Cardiac septum (tissue), 1 donor: ENCODE measurements around the gene PRKAG3. TPM values are rescaled to one million over a fixed set of nuclear protein-coding genes. Genes with fewer than 3 reads are reported as not detected.
"Not testable (repeated sequence)": the region's sequence is repeated elsewhere in the genome, so short reads cannot be mapped to it uniquely, and the experiment has no call there.

Experiments
- DNase-seq: peaks from one replicate; pipeline ENCODE4 v3.0.0-alpha.2; 2020; ENCODE audit warnings: low spot score
- intact Hi-C: fragments of 100-400 bp; cut with DNase I; formaldehyde crosslinking; loops from one replicate; pipeline ENCODE4 v1.14.0; 2022
- total RNA-seq: library from RNA; stranded (reverse); fragmentation: NEBNext Ultra II Directional; extraction: Animal tissue kit (Norgen Biotek cat#: 25700); gene quantifications from one replicate; pipeline ENCODE4 v1.2.1, GENCODE V29; 2021
- donor health status: DM: no; HTN: no; CAD: no.

PRKAG3 gene
- total RNA-seq, 1 donor from 2014 or later, result 0.13 TPM

GRCh38 chr2:218798767-218799504 lies 32.7 kb downstream of the PRKAG3 start:
- no peak for DNase-seq
- intact Hi-C loops, result no loop called here

GRCh38 chr2:218796691-218797090 lies 34.9 kb downstream of the PRKAG3 start:
- intact Hi-C loops, result no loop called here

GRCh38 chr2:218792433-218792832 lies 39.2 kb downstream of the PRKAG3 start:
- no peak for DNase-seq
- intact Hi-C loops, result no loop called here

More at GRCh38 chr2:218796691-218797090, 34.9 kb downstream of the PRKAG3 start:
- no peak for DNase-seq

- no peak for DNase-seq
Measured at GRCh38 chr2:218788529-218789255, 42.9 kb downstream of the PRKAG3 start.

GRCh38 chr2:218786133-218786532 lies 45.5 kb downstream of the PRKAG3 start:
- intact Hi-C loops, result no loop called here
- no peak for DNase-seq

More at GRCh38 chr2:218788529-218789255, 42.9 kb downstream of the PRKAG3 start:
- intact Hi-C loops, result no loop called here

- no peak for DNase-seq
- intact Hi-C loops, result no loop called here
Measured at GRCh38 chr2:218785103-218785502, 46.5 kb downstream of the PRKAG3 start.

- intact Hi-C loops, result loop anchor here (5.0 kb wide), 1 partner anchor 71 kb away; the partner anchor contains the start of gene TTLL4
- DNase-seq, result no peak
Measured at GRCh38 chr2:218783688-218784087, 47.9 kb downstream of the PRKAG3 start.

- intact Hi-C loops, result loop anchor here (5.0 kb wide), 1 partner anchor 70 kb away; the partner anchor contains the start of gene TTLL4
Measured at GRCh38 chr2:218782528-218782844, 49.1 kb downstream of the PRKAG3 start.

GRCh38 chr2:218781691-218782527 lies 49.7 kb downstream of the PRKAG3 start, which contains the start of gene CYP27A1:
TSS of gene CYP27A1 (plus strand) at chr2:218782147. CDS start at chr2:218782183, 36 bp downstream.
- DNase-seq, result peak; percentile 80
- intact Hi-C loops, result loop anchor here (5.0 kb wide), 1 partner anchor 70 kb away; the partner anchor contains the start of gene TTLL4

More at GRCh38 chr2:218782528-218782844, 49.1 kb downstream of the PRKAG3 start:
- no peak for DNase-seq

GRCh38 chr2:218780851-218781690 lies 50.5 kb downstream of the PRKAG3 start:
- intact Hi-C loops, result loop anchor here (5.0 kb wide), 1 partner anchor 69 kb away; the partner anchor contains the start of gene TTLL4
- no peak for DNase-seq

- DNase-seq, result no peak
- intact Hi-C loops, result loop anchor here (5.0 kb wide), 1 partner anchor 68 kb away; the partner anchor contains the start of gene TTLL4
Measured at GRCh38 chr2:218780046-218780445, 51.6 kb downstream of the PRKAG3 start.

GRCh38 chr2:218777276-218777990 lies 54.2 kb downstream of the PRKAG3 start:
- intact Hi-C loops, result no loop called here

GRCh38 chr2:218776488-218776887 lies 55.1 kb downstream of the PRKAG3 start:
- intact Hi-C loops, result no loop called here
- no peak for DNase-seq

More at GRCh38 chr2:218777276-218777990, 54.2 kb downstream of the PRKAG3 start:
- DNase-seq, result no peak

- intact Hi-C loops, result no loop called here
Measured at GRCh38 chr2:218773881-218774280, 57.7 kb downstream of the PRKAG3 start.

GRCh38 chr2:218772759-218773158 lies 58.8 kb downstream of the PRKAG3 start:
- intact Hi-C loops, result not testable (repeated sequence)

More at GRCh38 chr2:218773881-218774280, 57.7 kb downstream of the PRKAG3 start:
- DNase-seq, result no peak

More at GRCh38 chr2:218772759-218773158, 58.8 kb downstream of the PRKAG3 start:
- DNase-seq, result not testable (repeated sequence)
